Activated CD4-positive, alpha-beta T cell treated with anti-CD3 and anti-CD28 coated beads for 1 hour (primary cell): ENCODE data around the gene OOSP1.
"Not testable (repeated sequence)": the region's sequence is repeated elsewhere in the genome, so short reads cannot be mapped to it uniquely, and the experiment has no call there.

Experiments
- DNase-seq: peaks from one replicate; pipeline ENCODE4 v3.0.0-alpha.2; 2020

OOSP1 gene

GRCh38 chr11:59962107-59962482, 23.9 kb downstream of the OOSP1 start:
- DNase-seq, result no peak

- DNase-seq, result no peak
These were observed 25.5 kb downstream of the OOSP1 start, which contains the start of gene OOSP4A for GRCh38 chr11:59963733-59964132. Gene OOSP4A (plus strand): TSS chr11:59964033. CDS start chr11:59964033, 0 bp downstream.

GRCh38 chr11:59965424-59965823, 27.2 kb downstream of the OOSP1 start:
- DNase-seq, result no peak

GRCh38 chr11:59966201-59966600, 28.0 kb downstream of the OOSP1 start:
- DNase-seq, result no peak

GRCh38 chr11:59967677-59968394, 29.6 kb downstream of the OOSP1 start:
- no peak for DNase-seq

GRCh38 chr11:59968395-59968783, 30.2 kb downstream of the OOSP1 start:
- DNase-seq, result no peak

- DNase-seq, result no peak
These were observed 34.9 kb downstream of the OOSP1 start for GRCh38 chr11:59973097-59973496.

- DNase-seq, result no peak
These were observed 43.0 kb downstream of the OOSP1 start for GRCh38 chr11:59981106-59981770.

GRCh38 chr11:59982037-59982436, 43.8 kb downstream of the OOSP1 start:
- DNase-seq, result not testable (repeated sequence)

- DNase-seq, result no peak
These were observed 45.0 kb downstream of the OOSP1 start for GRCh38 chr11:59983212-59983611.

GRCh38 chr11:59984368-59984767, 46.1 kb downstream of the OOSP1 start:
- DNase-seq, result no peak

- no peak for DNase-seq
These were observed 52.2 kb downstream of the OOSP1 start for GRCh38 chr11:59990421-59990820.

GRCh38 chr11:59992425-59992824, 54.2 kb downstream of the OOSP1 start:
- DNase-seq, result no peak

GRCh38 chr11:59997800-59998199, 59.6 kb downstream of the OOSP1 start:
- DNase-seq, result no peak

- DNase-seq, result no peak
These were observed 61.5 kb downstream of the OOSP1 start for GRCh38 chr11:59999691-60000090.

- DNase-seq, result no peak
These were observed 65.5 kb downstream of the OOSP1 start for GRCh38 chr11:60003729-60004128.

GRCh38 chr11:60005360-60005759, 67.1 kb downstream of the OOSP1 start:
- DNase-seq, result no peak
